ENCODE data around the gene KLHDC8A.

The KLHDC8A gene

DNA sequence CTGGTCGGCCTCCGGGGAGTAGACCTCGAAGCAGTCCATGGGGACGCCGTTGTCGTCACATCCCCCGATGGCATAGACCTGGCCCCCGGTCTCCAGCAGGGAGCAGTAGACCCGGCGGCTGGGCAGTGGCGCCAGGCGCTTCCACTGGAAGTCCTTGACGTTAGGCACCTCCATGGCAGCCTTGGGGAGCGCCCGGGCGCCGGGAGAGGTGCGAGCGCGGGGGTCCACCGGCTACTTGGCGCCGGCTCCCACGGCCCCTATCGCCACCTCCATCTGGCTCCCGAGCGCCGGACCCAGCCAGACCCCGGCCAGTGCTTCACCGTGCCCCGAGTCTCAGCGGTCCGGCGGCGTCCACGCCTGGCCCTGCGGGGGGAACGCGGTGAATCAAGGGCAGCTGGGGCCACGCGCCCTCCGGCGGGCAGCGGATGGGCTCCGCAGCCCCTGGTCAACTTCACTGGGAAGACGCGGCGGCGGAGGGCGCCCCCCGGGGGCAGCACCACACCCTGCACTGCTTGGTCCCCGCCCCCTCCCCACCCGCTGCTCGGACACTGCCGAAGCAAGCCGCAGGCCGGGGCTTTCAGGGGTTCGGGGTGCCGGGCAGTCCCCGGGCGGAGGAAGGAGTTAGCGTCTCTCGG is 13.2 kb downstream of the KLHDC8A start:
- no peak for DNase-seq

DNA sequence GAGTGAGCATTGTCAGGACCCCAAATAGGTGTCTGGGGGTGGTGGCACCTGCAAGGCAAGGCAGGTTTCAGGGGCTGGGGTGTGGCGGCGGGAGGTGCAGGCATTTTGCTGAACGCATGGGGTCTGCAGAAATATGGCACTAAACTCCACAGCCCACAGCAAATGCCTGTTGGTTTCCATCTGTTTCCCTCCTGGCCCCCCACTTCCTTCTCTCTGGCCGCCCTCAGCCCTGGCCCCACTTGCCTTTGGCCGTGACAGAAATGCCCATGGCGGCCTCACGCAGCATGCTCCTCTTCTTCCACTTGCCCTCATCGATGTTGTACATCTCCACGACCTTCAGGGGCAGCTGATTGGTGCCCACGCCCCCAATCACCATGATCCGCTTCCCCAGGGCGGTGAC is 13.7 kb downstream of the KLHDC8A start:
- no peak for DNase-seq

DNA sequence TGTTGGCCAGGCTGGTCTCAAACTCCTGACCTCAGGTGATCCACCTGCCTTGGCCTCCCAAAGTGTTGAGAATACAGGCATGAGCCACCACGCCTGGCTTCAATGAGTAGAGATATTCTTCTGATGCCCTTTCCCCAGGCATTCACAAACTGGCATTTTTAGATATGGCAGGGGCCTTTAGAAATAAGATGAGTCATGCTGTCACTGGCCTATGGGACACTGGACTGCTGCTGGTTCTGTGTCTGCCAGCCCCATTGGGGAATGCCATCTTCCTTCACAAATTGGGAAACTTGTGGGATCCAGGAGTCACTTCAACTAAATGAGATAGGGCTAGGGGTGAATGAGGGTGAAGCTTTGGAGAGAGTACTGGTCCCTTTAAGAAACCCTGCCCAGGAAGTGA is 16.0 kb downstream of the KLHDC8A start:
- DNase-seq, result no peak

DNA sequence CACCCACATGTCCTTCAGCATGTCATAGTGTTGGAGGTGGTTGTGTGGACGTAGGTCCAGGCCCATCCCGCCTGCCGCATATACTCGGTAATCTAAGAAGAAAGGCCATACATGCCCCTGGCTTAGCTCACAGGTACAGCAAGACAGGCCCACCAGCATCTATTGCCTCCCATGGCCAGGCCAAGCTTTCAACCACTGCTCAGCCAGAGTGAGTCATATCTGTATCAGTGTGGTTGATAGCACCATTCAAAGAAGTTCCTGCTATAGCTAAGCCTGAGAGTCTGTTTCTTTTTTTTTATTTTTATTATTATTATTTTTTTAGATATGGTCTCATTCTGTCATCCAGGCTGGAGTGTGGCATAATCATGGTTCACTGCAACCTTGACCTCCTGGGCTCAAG is 17.0 kb downstream of the KLHDC8A start:
- DNase-seq, result no peak

DNA sequence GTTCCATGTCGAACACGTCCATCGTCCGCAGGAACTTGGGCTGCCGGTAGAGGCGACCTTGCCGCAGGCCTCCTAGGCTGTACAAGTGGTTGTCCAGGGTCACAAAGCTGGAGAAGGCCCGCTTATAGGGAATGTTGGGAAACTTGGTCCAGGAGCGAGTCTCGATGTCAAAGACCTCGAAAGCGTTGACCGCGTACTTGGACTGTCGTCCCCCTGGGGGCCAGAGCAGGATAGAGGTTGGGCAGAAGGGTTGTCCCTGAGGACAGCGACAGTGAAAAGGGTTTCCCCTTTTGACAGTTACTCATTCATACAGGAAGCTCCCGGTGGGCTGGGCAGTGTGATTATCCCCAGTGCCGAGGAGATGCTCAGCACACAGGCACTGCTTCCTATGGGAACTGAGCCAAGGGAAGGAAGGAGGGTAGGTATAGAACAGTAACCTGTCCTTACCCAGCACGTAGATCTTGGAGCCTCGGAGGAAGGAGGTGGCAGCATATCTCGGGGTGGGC is 17.5 kb downstream of the KLHDC8A start:
- DNase-seq, result no peak

DNA sequence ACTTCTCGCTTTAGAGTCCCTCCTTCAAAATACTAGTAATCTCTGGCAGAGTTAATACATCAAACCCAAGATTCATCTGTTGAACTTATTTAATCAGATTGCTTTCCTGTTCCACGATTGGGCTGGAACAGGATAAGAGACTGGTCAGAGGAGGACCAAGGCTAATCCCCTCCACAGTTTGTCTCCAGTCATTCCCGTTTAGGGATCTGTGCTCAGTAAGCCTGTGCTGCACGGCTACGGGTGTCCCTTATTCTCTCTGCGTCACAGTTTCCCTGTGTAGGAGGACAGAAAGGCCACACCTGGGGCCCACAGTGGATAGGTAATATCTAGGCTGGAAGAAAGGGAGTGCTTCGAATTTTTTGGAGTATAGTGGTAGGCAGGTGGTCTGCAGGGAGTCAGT is 18.7 kb downstream of the KLHDC8A start:
- DNase-seq, result no peak

DNA sequence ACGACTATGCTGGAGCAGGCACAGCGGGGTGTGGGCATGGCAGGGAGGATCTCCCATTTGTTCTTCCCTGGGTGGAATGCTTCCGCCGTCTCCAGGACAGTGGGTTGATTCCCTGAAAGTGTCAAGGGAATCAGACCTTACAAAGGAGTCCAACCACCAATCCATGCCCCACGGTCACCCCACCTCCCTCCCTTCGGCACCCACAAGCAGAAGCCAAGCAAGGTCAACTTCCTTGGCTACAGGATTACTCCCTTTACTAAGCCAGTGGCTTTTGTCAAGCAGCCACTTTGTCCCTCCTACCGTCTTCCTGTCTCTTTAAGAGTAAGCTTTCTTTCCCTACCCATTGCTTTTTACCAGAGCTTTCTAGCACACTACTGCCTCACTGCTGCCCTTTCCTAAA is 19.2 kb downstream of the KLHDC8A start:
- no peak for DNase-seq

DNA sequence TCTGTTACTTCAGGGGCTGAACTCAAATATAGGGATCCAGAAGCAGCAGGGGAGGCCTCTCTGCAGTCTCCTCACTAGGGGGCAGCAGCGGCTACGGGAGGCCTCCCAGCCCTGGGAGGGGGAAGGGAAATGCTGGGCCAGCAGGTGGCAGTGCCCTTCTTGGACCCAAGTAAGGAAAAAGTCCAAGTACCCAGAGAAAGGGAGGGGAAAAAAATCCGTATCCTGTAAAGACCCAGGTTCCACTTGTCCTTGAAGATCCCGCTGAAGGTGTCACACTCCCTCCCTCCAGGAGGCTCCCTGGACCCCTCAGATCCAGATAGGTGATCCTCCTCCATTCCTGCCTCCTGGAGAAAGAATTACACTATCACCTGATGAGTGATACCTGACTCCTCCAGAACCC is 21.0 kb downstream of the KLHDC8A start:
- DNase-seq, result peak; percentile 77

DNA sequence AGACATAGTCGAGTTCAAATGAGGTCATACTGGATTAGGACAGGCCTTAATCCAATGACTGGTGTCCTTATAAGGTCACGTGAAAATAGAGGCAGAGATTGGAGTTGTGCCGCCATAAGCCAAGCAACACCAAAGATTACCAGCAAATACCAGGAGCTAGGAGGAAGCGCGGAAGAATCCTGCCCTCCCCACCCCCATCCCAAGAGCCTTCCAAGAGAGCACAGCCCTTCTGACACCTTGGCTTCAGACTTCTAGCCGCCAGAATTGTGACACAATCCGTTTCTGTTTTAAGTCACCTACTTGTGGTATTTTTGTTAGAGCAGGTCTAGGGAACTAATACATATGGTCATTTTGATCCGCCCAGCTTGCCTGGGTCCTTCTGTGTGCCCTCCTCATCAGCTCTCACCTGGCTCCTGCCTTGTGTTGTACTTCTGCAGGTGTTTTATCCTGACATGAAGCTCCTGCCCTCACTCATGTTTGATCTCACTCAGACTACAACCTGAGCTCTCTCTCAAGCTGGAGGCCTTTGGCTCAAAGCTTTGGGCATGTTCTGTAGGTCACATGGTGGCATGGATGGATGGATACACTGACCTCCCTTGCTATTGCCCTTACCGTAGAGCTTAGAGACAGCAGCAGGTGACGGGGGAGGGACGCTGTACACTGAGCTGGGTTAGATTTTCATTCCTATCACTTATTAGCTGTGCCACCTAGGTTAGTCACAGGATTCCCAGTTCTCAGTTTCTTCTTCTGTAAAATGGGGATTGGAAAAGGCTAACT is 24.5 kb downstream of the KLHDC8A start:
- no peak for DNase-seq

DNA sequence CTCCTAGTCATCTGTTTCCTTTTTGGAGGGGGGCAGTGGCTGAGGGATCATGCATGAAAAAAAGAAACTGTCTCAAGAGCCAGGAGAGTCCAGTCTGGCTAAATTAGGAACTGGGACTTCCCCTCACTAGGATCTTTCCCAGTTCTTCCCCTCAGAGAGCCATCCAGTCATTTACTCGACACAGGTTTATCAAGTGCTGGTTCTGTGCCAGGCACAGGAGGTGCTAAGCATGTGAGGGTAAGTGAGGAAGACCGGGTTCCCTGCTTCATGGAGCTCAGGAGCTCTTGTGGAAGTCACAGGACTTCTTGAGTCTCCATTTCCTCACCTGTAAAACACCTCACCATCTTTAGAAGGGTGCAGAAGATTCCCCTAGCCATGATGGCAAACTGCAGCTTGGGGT is 26.6 kb downstream of the KLHDC8A start:
- no peak for DNase-seq

DNA sequence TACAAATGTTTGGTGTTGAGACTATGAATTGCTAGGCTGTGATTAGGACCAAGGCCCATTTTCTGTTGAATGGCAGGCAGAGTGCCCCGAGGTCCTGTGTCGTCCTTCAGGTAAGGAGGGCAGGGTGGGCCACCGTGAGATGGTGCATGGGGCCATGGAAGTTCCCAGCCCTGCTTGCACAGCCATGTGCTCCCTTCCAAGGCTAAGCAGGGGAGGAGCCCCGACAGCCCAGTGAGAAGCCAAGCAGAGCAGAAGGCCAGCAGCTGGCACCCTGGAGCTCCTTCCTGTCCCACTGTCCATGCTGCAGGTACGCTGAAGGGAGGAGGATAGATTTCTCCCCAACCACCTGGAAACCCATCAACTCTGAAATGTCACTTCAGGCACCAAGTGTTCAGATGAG is 27.0 kb downstream of the KLHDC8A start:
- DNase-seq, result no peak

DNA sequence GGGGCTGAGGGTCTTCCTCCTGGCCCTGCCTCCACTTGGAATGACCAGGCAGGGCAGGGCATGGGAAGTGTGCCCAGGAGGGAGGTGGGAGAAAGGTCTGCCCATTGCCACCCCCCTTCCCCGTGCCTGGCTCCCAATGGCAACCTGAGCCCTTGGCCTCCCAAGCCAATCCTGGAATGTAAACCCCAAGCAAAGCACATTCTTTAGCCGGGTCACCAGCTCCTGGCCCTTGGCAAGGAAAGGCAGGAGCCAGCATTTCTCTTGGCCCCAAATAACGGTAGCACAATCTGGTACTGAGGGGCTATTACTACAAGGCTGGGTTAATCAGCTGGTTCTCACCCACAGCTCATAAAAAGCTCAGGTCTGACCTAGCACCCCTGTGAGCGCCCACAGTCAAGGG is 28.2 kb downstream of the KLHDC8A start:
- DNase-seq, result no peak

DNA sequence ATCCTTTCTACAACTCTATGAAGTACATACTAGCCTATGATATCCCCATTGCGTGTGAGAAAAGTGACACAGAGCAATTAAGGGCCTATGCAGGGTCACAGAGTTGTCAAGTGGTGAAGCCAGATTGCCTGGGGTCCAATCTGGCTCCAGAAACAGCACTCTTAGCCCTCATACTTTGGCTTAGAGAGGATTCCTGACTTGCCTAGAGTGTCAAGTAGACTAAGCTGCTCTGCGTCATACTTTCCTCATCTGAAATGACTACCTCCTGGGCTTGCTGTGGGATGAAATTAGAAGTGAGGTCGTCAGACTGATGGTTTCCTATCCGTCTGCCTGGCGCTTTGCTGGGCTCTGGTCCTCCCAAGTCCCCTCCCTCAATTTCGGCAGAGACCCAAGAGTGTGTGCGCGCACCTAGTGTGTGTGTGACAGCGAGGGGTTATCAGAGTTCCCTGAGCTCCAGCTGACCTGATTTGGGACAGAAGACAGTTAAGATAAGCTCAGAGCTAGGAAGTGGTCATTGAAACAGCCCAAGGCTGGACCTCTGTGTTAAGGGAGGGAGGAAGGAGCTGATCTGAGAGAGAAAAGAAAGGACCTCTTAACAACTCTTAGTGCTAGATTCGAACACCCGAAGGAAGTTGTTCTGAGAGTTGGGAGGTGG is 29.8 kb downstream of the KLHDC8A start:
- no peak for DNase-seq

DNA sequence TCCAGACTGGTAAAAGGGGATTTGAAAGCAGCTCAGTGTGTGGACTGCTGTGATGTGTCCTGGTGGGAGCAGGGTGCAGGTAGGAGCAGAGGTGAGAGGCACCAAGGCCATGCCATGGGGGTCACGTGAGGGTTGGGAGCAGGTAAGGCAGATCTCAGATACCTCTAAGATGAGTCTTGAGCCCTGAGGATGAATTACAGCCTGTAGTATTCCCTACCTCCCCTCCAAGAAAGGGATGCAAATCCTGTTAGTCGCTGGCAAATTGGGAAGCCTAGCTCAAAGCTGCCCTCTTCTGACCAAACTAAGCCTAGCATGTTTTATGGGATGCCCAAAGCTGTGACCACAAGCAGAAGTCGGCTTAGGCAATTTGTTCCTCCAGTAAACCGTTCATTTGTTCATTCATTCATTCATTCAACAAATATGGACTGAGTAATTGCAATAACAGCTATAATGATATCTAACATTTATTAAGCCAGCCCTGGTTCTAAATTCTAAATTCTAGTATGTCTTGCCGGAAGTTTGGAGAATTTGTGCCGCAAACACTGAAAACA is 31.3 kb downstream of the KLHDC8A start:
- DNase-seq, result peak; percentile 79

DNA sequence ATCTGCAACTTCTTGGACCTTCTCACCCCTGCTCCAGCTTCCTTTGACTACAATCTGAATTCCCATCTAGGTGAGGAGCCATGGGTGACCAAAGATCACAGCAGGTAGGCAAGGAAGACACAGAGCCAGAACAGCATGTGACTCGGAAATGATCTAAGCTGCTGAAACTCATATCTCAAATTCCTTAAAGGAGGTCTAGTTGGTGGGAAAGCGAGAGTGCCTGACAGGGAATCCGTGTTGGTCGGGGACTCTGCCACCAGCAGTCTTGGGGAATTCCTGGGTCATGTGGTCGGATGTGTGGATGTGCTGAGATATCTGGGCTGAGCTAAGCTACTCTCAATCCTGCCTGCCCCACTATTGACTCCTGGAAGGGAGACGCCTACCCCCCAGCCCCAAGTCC is 31.9 kb downstream of the KLHDC8A start:
- DNase-seq, result no peak

DNA sequence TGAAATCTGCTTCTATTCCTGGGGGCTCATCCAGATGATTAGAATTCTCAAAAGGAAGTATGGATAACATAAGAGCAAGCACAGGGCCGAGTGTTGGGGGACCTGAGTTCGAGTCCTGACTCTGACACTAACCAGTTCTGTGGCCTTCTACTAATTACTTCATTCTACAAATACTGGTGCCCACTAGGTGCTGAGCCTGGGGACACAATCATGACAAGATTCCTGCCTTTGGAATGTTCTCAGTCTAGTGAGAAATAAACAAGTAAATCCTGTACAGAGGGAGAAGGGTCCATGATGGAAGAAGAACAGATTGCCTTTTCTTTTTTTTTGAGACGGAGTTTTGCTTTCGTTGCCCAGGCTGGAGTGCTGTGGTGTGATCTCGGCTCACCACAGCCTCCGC is 32.9 kb downstream of the KLHDC8A start:
- no peak for DNase-seq

DNA sequence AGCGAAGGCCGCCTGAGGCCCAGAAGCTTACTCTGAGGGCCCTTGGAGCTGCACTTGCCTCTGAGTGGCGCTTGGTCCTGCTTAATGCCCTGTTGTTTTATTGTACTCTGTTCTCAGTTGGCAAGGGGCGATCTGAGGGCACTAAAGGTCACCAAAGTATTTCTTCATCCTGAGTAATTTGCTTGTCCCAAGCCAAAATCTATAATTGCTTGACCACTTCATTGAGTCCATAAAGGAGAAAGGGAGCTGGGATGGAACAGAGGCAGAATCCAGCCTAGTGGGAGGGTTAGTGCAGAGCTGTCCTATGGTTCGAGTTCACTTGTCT is 34.8 kb downstream of the KLHDC8A start:
- no peak for DNase-seq

DNA sequence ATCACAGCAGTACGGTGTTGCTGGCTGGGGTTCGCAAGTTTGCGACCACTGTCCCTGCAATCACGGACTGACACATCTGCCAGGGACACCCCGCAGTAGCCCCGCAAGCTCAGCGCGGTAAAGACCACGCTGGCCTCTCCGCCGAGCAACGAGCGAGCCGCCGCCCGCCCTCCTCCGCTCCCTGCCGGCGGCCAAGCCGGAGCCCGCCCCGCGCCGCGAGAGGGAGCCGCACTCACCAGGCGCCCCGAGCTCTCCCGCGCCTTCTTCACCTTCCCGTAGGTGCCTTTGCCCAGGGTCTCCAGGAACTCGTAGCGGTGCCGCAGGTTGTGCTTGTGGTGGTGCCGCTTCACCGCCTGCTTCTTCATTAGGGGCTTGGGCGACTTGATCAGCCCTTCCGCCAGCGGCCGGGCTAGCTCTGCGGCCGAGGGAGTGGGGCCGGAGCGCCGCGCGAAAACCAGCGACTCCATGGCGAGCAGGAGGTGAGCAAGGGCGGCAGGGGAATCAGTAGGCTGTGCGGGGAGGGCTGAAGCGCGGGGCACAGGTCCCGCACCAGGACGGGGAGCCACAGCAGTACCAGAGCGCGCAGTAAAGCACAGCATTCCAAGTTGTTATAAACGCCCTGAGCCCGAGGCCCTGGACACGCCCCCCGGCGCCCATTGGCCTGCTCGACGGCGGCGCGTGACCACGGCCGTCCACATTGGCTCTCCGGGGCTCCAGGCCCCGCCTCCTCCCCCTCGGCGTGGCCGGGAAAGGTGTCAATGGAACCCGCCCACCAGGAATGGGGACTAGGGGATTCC is 35.4 kb downstream of the KLHDC8A start, which contains the start of gene NUAK2:
Gene NUAK2, minus strand, starts transcription at position 584 of the 797 bp plus-strand sequence. Its CDS starts 117 bp downstream, at position 467.
- peak; percentile 89 for DNase-seq

DNA sequence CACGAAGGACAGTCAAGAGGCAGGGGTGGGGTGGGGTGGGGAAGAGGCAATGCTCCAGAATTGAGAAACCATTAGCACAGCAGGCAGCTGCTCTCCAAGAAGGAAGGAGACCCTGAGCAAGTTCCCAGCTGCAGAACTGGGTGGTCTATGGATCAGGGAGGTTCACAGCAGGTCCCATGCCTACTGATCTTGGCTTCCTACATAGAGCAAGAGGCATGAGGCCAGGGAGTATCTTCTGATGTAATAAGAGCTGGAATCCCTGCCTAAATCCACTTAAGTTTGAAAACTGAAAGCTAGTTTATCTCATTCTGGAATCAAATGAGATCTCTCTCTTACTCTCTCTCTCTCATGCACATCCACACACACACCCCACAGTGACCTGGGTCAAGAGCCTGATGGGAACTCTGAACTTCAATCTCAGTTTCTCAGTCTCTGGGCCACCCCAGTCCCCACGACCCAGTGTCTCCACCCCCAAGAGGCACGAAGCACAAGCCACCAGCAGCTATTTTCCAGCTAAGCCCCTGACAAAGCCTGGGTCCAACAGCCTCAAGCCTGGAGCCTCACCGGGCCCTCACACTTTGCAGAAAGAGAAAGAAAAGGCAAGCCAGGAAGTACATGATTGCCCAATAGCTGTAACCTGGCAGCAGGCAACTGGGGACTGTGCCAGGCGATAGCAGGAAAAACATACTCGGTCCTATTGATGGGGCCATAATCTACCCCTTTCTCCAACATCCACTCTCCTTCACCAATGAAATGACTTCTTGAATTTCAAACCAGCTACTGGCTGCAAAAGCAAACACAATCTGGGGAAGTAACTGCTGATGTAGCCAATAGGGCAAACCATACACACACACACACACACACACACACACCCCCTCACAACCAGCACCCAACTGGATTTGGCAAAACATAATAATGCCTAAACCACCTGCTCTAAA is 37.4 kb downstream of the KLHDC8A start:
- no peak for DNase-seq

DNA sequence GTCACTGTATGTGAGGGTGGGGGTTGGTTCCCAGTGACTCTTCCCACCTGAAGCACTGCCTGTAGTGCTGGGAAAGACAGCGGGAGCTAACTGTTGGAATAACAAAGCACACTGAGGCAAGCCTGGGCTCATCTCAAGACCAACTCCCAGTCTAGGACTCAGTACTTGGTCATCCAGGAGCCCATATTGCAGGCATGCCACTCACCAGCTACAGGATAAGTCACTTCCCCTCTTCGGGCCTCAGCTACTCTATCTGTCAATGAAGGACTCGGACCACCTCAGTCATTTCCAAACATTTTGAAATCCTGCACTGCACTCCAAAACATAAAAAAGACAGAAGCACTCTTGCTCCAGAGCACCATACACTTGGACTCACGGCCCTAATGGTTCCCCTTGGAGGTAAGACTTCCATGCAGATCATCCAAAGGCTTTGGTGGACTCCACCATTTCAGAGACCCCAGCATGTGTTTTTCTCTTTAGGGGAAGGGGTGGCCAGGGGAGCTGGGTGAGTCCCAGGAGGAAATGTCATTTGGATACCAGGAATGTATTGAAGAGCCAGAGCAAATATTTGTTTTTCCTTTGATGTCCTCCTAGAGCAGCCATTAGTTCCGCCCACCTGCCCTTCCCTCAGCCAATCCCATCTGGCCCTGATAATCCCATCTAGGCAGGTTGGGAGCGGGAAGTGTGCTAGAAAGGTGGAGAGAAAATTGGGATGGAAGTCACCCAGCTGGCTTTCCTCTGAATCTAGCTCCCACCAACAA is 38.3 kb downstream of the KLHDC8A start:
- DNase-seq, result no peak
